SK-N-SH treated with all-trans-retinoic acid at 6 μM for 48 hours (cell line): ENCODE measurements around the gene PLCB1.

Experiments used
- ATAC-seq: fragments of 200-7000 bp; cut with Tn5 transposase; 3 replicates; pipeline ENCODE4 v1.9.1; 2020; ENCODE audit warnings: mild to moderate bottlenecking, moderate library complexity
- ARNTL ChIP-seq: fragments of 450-650 bp; formaldehyde crosslinking; IDR thresholded peaks from 2 replicates; pipeline ENCODE4 v1.5.0; 2020; ENCODE audit warnings: low read depth, mild to moderate bottlenecking, moderate library complexity, borderline replicate concordance
- BACH2 ChIP-seq: fragments of 250-450 bp; sonication (Bioruptor Pico); IDR thresholded peaks from 2 replicates; pipeline ENCODE4 v1.9.0; 2021; ENCODE audit warnings: mild to moderate bottlenecking, borderline replicate concordance
- CSDC2 ChIP-seq: fragments of 250-450 bp; sonication (Bioruptor Pico); IDR thresholded peaks from 2 replicates; pipeline ENCODE4 v1.5.0; 2020; ENCODE audit warnings: mild to moderate bottlenecking, moderate library complexity
- ESRRG ChIP-seq: fragments of 250-450 bp; sonication (Bioruptor Pico); IDR thresholded peaks from 2 replicates; pipeline ENCODE4 v1.6.1; 2021; ENCODE audit warnings: mild to moderate bottlenecking
- GLIS3 ChIP-seq: fragments of 250-450 bp; sonication (Bioruptor Pico); IDR thresholded peaks from 2 replicates; pipeline ENCODE4 v1.5.0; 2020; ENCODE audit warnings: mild to moderate bottlenecking, moderate library complexity
- ISL1 ChIP-seq: fragments of 250-450 bp; sonication (Bioruptor Pico); IDR thresholded peaks from 2 replicates; pipeline ENCODE4 v2.1.2; 2022; ENCODE audit warnings: mild to moderate bottlenecking, moderate library complexity
- OSR1 ChIP-seq: fragments of 250-450 bp; sonication (Bioruptor Pico); IDR thresholded peaks from 2 replicates; pipeline ENCODE4 v1.8.0; 2022; ENCODE audit warnings: moderate library complexity, mild to moderate bottlenecking, inconsistent platforms
- PPARA ChIP-seq: fragments of 250-450 bp; sonication (Bioruptor Pico); IDR thresholded peaks from 2 replicates; pipeline ENCODE4 v1.5.0; 2020; ENCODE audit warnings: mild to moderate bottlenecking, borderline replicate concordance
- RARB ChIP-seq: fragments of 250-450 bp; sonication (Bioruptor Pico); IDR thresholded peaks from 2 replicates; pipeline ENCODE4 v1.8.0; 2021; ENCODE audit warnings: mild to moderate bottlenecking, moderate library complexity
- SNAI2 ChIP-seq: fragments of 250-450 bp; sonication (Bioruptor Pico); IDR thresholded peaks from 2 replicates; pipeline ENCODE4 v1.5.0; 2020; ENCODE audit warnings: mild to moderate bottlenecking, moderate library complexity
- TCF4 ChIP-seq: fragments of 250-450 bp; sonication (Bioruptor Pico); IDR thresholded peaks from 2 replicates; pipeline ENCODE4 v1.8.0; 2021; ENCODE audit warnings: mild to moderate bottlenecking, moderate library complexity, borderline replicate concordance
- TOX ChIP-seq: fragments of 250-450 bp; sonication (Bioruptor Pico); IDR thresholded peaks from 2 replicates; pipeline ENCODE4 v1.8.0; 2021; ENCODE audit warnings: mild to moderate bottlenecking, moderate library complexity, borderline replicate concordance
- ZC3H10 ChIP-seq: fragments of 250-450 bp; sonication (Bioruptor Pico); IDR thresholded peaks from 2 replicates; pipeline ENCODE4 v1.5.1; 2021; ENCODE audit warnings: mild to moderate bottlenecking, moderate library complexity
- ZFP3 ChIP-seq: fragments of 250-450 bp; sonication (Bioruptor Pico); IDR thresholded peaks from 2 replicates; pipeline ENCODE4 v1.5.0; 2020; ENCODE audit warnings: mild to moderate bottlenecking, moderate library complexity
- ZFP30 ChIP-seq: fragments of 450-650 bp; formaldehyde crosslinking; IDR thresholded peaks from 2 replicates; pipeline ENCODE4 v1.5.0; 2022; ENCODE audit warnings: mild to moderate bottlenecking, moderate library complexity
- ZNF565 ChIP-seq: fragments of 450-650 bp; formaldehyde crosslinking; conservative IDR thresholded peaks from 2 replicates; pipeline ENCODE4 v1.5.0; 2020; ENCODE audit warnings: low read depth, mild to moderate bottlenecking, moderate library complexity
- ZNF70 ChIP-seq: fragments of 450-650 bp; formaldehyde crosslinking; IDR thresholded peaks from 2 replicates; pipeline ENCODE4 v1.5.0; 2020; ENCODE audit warnings: mild to moderate bottlenecking, moderate library complexity
- ZNF8 ChIP-seq: fragments of 450-650 bp; formaldehyde crosslinking; IDR thresholded peaks from 2 replicates; pipeline ENCODE4 v1.5.0; 2020; ENCODE audit warnings: mild to moderate bottlenecking, moderate library complexity
- TF ChIP-seq, protein P1 (sequence below): fragments of 250-450 bp; sonication (Bioruptor Pico); IDR thresholded peaks from 2 replicates; pipeline ENCODE4 v1.8.0; 2021; ENCODE audit warnings: low read depth, mild to moderate bottlenecking, moderate library complexity, borderline replicate concordance
- TF ChIP-seq, protein P2 (sequence below): fragments of 250-450 bp; sonication (Bioruptor Pico); IDR thresholded peaks from 2 replicates; pipeline ENCODE4 v1.5.1; 2021; ENCODE audit warnings: mild to moderate bottlenecking, moderate library complexity
- TF ChIP-seq, protein P3 (sequence below): fragments of 250-450 bp; sonication (Bioruptor Pico); IDR thresholded peaks from 2 replicates; pipeline ENCODE4 v1.5.1; 2020; ENCODE audit warnings: low read depth, mild to moderate bottlenecking, moderate library complexity
- TF ChIP-seq, protein P4 (sequence below): fragments of 250-450 bp; sonication (Bioruptor Pico); IDR thresholded peaks from 2 replicates; pipeline ENCODE4 v1.5.0; 2020; ENCODE audit warnings: mild to moderate bottlenecking, moderate library complexity

The PLCB1 gene

DNA sequence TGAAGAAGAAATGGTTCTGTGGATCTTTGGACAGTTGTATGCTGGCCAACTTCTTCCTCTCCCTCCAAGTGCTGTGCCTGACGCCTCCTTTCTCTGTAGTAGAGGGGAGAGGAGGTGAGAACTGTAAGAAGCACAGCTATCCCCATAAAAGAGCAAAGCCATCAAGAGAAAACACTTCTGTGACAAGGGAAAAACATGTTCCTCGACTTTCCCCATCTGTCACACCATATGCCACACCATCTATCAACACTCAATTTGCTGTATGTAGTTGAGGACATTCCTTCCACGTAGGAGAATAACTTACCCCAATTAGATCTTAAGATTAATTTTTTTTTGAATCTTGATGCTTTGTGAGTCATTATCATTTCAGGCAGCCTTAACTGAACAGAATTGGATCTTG is 780.7 kb downstream of the PLCB1 start:
- TF ChIP-seq, protein P1, sequence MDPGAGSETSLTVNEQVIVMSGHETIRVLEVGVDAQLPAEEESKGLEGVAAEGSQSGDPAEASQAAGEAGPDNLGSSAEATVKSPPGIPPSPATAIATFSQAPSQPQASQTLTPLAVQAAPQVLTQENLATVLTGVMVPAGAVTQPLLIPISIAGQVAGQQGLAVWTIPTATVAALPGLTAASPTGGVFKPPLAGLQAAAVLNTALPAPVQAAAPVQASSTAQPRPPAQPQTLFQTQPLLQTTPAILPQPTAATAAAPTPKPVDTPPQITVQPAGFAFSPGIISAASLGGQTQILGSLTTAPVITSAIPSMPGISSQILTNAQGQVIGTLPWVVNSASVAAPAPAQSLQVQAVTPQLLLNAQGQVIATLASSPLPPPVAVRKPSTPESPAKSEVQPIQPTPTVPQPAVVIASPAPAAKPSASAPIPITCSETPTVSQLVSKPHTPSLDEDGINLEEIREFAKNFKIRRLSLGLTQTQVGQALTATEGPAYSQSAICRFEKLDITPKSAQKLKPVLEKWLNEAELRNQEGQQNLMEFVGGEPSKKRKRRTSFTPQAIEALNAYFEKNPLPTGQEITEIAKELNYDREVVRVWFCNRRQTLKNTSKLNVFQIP = no peak
- TF ChIP-seq ZC3H10 (CRISPR knock-in tag) = no peak
- no peak for TF ChIP-seq RARB
- no peak for TF ChIP-seq SNAI2 (CRISPR knock-in tag)
- TF ChIP-seq ISL1 (CRISPR knock-in tag) = no peak
- no peak for TF ChIP-seq ARNTL (CRISPR knock-in tag)
- TF ChIP-seq, protein P2, sequence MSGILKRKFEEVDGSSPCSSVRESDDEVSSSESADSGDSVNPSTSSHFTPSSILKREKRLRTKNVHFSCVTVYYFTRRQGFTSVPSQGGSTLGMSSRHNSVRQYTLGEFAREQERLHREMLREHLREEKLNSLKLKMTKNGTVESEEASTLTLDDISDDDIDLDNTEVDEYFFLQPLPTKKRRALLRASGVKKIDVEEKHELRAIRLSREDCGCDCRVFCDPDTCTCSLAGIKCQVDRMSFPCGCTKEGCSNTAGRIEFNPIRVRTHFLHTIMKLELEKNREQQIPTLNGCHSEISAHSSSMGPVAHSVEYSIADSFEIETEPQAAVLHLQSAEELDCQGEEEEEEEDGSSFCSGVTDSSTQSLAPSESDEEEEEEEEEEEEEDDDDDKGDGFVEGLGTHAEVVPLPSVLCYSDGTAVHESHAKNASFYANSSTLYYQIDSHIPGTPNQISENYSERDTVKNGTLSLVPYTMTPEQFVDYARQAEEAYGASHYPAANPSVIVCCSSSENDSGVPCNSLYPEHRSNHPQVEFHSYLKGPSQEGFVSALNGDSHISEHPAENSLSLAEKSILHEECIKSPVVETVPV (CRISPR knock-in tag) = no peak
- no peak for ATAC-seq

DNA sequence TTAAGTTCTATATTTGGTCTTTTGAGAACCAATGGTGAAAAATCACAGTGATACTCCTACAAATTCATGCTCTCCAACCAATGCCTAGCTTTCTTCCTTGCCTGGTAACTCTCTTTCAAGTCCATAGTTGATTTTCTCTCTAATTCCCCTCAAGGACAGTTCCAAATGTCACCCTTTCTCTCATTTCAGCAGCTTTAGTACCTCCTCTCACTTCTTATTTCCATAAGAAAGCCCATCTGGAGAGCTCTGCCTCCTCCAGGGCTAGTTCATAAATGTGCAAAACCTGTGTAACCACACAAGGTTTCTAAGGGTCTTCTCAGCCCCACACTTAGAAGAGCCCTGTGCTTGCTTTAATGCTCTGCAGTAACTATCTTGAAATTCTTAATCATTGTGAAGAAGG is 781.4 kb downstream of the PLCB1 start:
- ATAC-seq = no peak
- TF ChIP-seq TCF4 (CRISPR knock-in tag) (no peak), ZFP30 (CRISPR knock-in tag) (no peak), BACH2 (no peak), ZNF565 (CRISPR knock-in tag) (no peak), CSDC2 (CRISPR knock-in tag) (no peak), SNAI2 (CRISPR knock-in tag) (no peak), ZFP3 (CRISPR knock-in tag) (no peak), ZC3H10 (CRISPR knock-in tag) (no peak), ISL1 (CRISPR knock-in tag) (no peak), GLIS3 (CRISPR knock-in tag) (no peak)
- TF ChIP-seq, protein P3, sequence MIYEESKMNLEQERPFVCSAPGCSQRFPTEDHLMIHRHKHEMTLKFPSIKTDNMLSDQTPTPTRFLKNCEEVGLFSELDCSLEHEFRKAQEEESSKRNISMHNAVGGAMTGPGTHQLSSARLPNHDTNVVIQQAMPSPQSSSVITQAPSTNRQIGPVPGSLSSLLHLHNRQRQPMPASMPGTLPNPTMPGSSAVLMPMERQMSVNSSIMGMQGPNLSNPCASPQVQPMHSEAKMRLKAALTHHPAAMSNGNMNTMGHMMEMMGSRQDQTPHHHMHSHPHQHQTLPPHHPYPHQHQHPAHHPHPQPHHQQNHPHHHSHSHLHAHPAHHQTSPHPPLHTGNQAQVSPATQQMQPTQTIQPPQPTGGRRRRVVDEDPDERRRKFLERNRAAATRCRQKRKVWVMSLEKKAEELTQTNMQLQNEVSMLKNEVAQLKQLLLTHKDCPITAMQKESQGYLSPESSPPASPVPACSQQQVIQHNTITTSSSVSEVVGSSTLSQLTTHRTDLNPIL (CRISPR knock-in tag) = no peak
- TF ChIP-seq, protein P2 (CRISPR knock-in tag) = no peak

- TF ChIP-seq ZFP30 (CRISPR knock-in tag) = no peak
- TF ChIP-seq, protein P2 (CRISPR knock-in tag) = no peak
- TF ChIP-seq ZC3H10 (CRISPR knock-in tag) = no peak
- TF ChIP-seq TOX (CRISPR knock-in tag) = no peak
- no peak for TF ChIP-seq GLIS3 (CRISPR knock-in tag)
- no peak for TF ChIP-seq ARNTL (CRISPR knock-in tag)
- no peak for TF ChIP-seq ZNF70 (CRISPR knock-in tag)
- TF ChIP-seq ZNF8 (CRISPR knock-in tag) = no peak
- no peak for TF ChIP-seq ZFP3 (CRISPR knock-in tag)
- TF ChIP-seq, protein P1 = no peak
- TF ChIP-seq, protein P4, sequence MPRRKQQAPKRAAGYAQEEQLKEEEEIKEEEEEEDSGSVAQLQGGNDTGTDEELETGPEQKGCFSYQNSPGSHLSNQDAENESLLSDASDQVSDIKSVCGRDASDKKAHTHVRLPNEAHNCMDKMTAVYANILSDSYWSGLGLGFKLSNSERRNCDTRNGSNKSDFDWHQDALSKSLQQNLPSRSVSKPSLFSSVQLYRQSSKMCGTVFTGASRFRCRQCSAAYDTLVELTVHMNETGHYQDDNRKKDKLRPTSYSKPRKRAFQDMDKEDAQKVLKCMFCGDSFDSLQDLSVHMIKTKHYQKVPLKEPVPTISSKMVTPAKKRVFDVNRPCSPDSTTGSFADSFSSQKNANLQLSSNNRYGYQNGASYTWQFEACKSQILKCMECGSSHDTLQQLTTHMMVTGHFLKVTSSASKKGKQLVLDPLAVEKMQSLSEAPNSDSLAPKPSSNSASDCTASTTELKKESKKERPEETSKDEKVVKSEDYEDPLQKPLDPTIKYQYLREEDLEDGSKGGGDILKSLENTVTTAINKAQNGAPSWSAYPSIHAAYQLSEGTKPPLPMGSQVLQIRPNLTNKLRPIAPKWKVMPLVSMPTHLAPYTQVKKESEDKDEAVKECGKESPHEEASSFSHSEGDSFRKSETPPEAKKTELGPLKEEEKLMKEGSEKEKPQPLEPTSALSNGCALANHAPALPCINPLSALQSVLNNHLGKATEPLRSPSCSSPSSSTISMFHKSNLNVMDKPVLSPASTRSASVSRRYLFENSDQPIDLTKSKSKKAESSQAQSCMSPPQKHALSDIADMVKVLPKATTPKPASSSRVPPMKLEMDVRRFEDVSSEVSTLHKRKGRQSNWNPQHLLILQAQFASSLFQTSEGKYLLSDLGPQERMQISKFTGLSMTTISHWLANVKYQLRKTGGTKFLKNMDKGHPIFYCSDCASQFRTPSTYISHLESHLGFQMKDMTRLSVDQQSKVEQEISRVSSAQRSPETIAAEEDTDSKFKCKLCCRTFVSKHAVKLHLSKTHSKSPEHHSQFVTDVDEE (CRISPR knock-in tag) = no peak
- TF ChIP-seq OSR1 (CRISPR knock-in tag) = no peak
- no peak for TF ChIP-seq ESRRG (CRISPR knock-in tag)
- no peak for TF ChIP-seq ZNF565 (CRISPR knock-in tag)
- TF ChIP-seq PPARA (CRISPR knock-in tag) = no peak
- ATAC-seq = no peak
Observed at GRCh38 chr20:8914421-8914820, 782.4 kb downstream of the PLCB1 start.
